GM13977 (cell line): Measurements from ENCODE around the gene IFNA14.
"Not testable (repeated sequence)": the region's sequence is repeated elsewhere in the genome, so short reads cannot be mapped to it uniquely, and the experiment has no call there.

Experiments
- DNase-seq: peaks from one replicate; pipeline ENCODE4 v3.0.0; 2012; ENCODE audit warnings: low spot score
- CTCF ChIP-seq: IDR thresholded peaks from 2 replicates; pipeline ENCODE4 v1.5.1; 2012; ENCODE audit warnings: mild to moderate bottlenecking, control low read depth; ENCODE audit not compliant: insufficient read depth; ENCODE audit errors: extremely low read depth, missing control alignments
- in situ Hi-C: fragments of 300-500 bp; cut with MboI; formaldehyde crosslinking; loops from one replicate; pipeline ENCODE4 v1.12.0; 2022; ENCODE audit warnings: low sequenced_read_pairs, low pct_unique_long_range_greater_than_20kb, mixed read lengths, inconsistent platforms; ENCODE audit not compliant: unreplicated experiment

Gene IFNA14

DNA sequence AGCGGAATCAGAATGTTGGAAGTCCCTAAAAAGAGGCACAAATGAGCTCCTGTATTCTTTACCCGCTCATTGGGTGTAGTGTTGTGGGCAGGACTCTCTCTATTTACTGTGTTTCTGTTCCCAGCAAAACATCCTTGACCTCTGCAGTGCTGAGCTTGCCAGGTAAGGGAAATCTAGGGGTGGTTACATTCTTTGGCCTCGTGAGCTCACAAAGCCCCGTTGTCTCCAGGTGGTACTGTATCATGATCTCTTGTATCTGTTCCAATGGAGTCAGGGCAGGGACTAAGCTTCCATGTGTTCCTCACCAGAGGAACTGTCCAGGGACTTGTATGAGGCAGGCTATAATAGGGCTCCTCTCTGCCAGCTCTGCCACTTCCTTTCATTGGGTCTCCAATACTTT, 11.8 kb upstream of the IFNA14 start:
- DNase-seq: no peak
- in situ Hi-C loops: no loop called here
- no peak for TF ChIP-seq CTCF

DNA sequence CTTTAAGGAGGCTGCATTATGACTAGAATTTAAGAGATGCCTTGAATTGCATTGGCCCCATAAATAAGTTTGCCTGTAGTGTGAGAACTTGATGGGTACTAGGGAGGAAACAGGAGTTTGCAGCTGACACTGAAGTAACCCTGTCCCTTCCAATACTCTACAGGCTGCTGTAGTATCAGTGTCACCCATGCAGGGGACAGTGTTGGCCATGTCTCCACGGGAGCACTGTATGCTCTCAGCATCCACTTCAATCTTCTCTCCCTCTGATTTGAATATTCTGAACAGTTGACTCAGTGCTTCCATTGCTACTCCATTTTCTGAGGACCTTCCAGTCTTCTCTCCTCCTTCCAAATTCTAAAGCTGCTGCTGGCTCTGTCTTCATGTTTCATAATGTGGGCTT, 11.4 kb upstream of the IFNA14 start:
- in situ Hi-C loops: no loop called here

GRCh38 chr9:21244836-21245235, 5.0 kb upstream of the IFNA14 start:
- no peak for DNase-seq
- TF ChIP-seq CTCF: no peak

More for the DNA sequence above, 11.4 kb upstream of the IFNA14 start:
- no peak for DNase-seq
- TF ChIP-seq CTCF: no peak

DNA sequence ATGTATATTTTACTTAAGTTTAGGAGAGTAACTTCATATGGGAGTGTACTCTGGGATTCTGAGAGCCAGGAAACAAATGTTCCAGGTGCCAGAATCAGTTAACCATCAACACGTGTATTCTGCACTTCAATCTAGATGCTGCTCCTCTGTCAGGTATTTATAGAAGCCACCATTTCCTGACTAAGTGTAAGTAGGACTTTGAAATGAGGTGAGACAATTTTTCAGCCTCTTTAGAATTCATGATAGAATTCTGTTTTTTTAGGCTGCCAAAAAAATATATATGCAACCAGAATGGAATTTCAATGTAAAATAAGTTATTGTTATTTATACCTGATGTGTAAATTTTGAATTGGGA, 3.5 kb downstream of the IFNA14 start:
- in situ Hi-C loops: loop anchor here (25.0 kb wide), 1 partner anchor 201 kb away; the partner anchor contains the start of gene IFNA1
- not testable (repeated sequence) for DNase-seq

More at GRCh38 chr9:21244836-21245235, 5.0 kb upstream of the IFNA14 start:
- in situ Hi-C loops: loop anchor here (25.0 kb wide), 1 partner anchor 192 kb away; the partner anchor contains the start of gene IFNA1

- in situ Hi-C loops: loop anchor here (25.0 kb wide), 1 partner anchor 202 kb away; the partner anchor contains the start of gene IFNA1
- peak; percentile 88 for TF ChIP-seq CTCF
- peak; percentile 36 for DNase-seq
Observed at GRCh38 chr9:21235468-21236359, 4.1 kb downstream of the IFNA14 start.

DNA sequence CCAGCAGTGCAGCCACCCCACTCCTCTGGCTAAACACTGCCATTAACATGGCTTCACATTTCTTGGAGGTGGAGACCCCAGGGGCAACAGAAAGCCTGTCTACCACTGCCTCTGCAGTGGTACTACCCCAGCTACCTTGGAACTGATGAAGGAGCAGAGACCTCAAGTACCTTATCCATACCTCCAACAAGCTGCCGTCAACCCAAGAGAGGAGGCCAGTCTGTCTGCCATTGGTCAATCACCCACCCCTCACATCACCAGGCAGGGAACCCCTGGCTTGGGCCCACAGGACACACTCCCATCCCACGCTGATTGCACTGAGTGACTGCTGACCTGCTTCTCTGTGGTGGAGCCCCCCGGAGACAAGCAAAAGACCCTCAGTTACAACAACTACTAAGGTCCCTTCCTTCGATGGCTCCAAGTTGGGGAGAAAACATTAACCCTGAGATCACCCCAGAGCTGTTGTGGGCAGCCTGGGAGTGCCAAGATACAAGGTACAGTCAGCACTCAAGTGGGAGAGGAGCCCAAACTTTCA, 5.6 kb downstream of the IFNA14 start:
- DNase-seq: no peak
- in situ Hi-C loops: loop anchor here (25.0 kb wide), 1 partner anchor 203 kb away; the partner anchor contains the start of gene IFNA1
- no peak for TF ChIP-seq CTCF

DNA sequence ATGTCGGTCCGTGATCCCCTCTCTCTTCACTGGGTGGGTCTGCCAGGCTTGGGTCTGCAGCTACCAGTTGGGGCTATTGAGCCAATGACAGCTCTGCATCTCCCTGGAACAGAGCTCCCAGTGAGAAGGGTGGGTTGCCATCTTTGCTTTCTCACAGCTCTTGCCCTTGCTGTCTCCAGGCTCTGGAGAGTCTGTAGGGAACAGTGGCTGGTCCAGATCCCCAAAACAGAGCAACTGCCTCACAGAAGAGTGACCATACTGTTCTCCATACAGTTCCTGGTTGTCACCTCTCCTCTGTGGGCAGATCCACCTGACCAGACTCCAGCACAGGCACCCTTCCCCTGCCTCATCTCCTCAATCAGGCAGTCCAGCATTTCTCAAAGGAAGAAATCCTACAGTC, 6.5 kb downstream of the IFNA14 start:
- no peak for TF ChIP-seq CTCF
- in situ Hi-C loops: loop anchor here (25.0 kb wide), 1 partner anchor 204 kb away; the partner anchor contains the start of gene IFNA1
- DNase-seq: no peak
